HG03460 (cell line): Measurements from ENCODE around the gene IGF2BP3.
"Not testable (repeated sequence)": the region's sequence is repeated elsewhere in the genome, so short reads cannot be mapped to it uniquely, and the experiment has no call there.

Experiments used
- ATAC-seq: cut with Tn5 transposase; IDR thresholded peaks from one replicate; pipeline ENCODE4 v1.9.1; 2021; ENCODE audit not compliant: unreplicated experiment

IGF2BP3 gene

GRCh38 chr7:23426876-23427275, 43.4 kb downstream of the IGF2BP3 start:
- no peak for ATAC-seq

GRCh38 chr7:23422909-23423308, 47.4 kb downstream of the IGF2BP3 start:
- ATAC-seq = no peak

GRCh38 chr7:23422384-23422783, 47.9 kb downstream of the IGF2BP3 start:
- no peak for ATAC-seq

GRCh38 chr7:23419845-23420244, 50.4 kb downstream of the IGF2BP3 start:
- no peak for ATAC-seq

- ATAC-seq = no peak
Measured at GRCh38 chr7:23419160-23419559, 51.1 kb downstream of the IGF2BP3 start.

GRCh38 chr7:23418046-23418445, 52.2 kb downstream of the IGF2BP3 start:
- ATAC-seq = no peak

GRCh38 chr7:23415198-23415597, 55.1 kb downstream of the IGF2BP3 start:
- ATAC-seq = no peak

GRCh38 chr7:23410446-23411183, 59.7 kb downstream of the IGF2BP3 start:
- peak; percentile 88 for ATAC-seq

GRCh38 chr7:23406564-23406963, 63.7 kb downstream of the IGF2BP3 start:
- ATAC-seq = not testable (repeated sequence)

GRCh38 chr7:23405240-23405618, 65.1 kb downstream of the IGF2BP3 start:
- ATAC-seq = no peak

- no peak for ATAC-seq
Measured at GRCh38 chr7:23404546-23405239, 65.6 kb downstream of the IGF2BP3 start.

- no peak for ATAC-seq
Measured at GRCh38 chr7:23403970-23404369, 66.3 kb downstream of the IGF2BP3 start.

GRCh38 chr7:23398090-23398489, 72.2 kb downstream of the IGF2BP3 start:
- not testable (repeated sequence) for ATAC-seq

- ATAC-seq = no peak
Measured at GRCh38 chr7:23397241-23397640, 73.0 kb downstream of the IGF2BP3 start.

GRCh38 chr7:23396222-23397015, 73.9 kb downstream of the IGF2BP3 start:
- ATAC-seq = no peak

GRCh38 chr7:23394488-23395171, 75.7 kb downstream of the IGF2BP3 start:
- ATAC-seq = no peak

GRCh38 chr7:23393636-23394035, 76.7 kb downstream of the IGF2BP3 start:
- ATAC-seq = no peak

- no peak for ATAC-seq
Measured at GRCh38 chr7:23389701-23390100, 80.6 kb downstream of the IGF2BP3 start.

- no peak for ATAC-seq
Measured at GRCh38 chr7:23387583-23387982, 82.7 kb downstream of the IGF2BP3 start.

GRCh38 chr7:23385140-23385539, 85.2 kb downstream of the IGF2BP3 start:
- no peak for ATAC-seq

- ATAC-seq = no peak
Measured at GRCh38 chr7:23383225-23383624, 87.1 kb downstream of the IGF2BP3 start.
